Superior temporal gyrus (tissue), 1 donor: ENCODE measurements around the gene PIK3AP1.
"Not testable (repeated sequence)": the region's sequence is repeated elsewhere in the genome, so short reads cannot be mapped to it uniquely, and the experiment has no call there.

Experiments used
- DNase-seq: peaks from one replicate; pipeline ENCODE4 v3.0.0-alpha.2; 2016; ENCODE audit errors: extremely low spot score

PIK3AP1 gene

DNA sequence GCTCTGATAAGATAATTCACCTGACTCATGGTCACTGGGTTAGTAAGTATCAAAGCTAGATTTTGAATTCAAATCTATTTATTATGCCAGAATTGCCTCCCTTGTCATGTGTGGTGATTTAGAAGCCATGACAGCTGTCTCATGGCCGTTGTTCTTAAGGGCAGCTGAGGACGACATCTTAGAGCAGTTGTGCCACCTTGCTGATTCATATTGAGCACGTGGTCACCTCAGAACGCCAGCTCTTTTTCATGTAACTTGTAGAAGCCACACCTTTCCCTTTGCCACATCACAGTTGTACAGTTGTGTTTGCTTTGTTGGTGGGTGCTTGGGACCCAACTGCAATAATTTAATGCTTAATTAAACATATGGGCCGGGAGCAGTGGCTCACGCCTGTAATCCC lies 4.3 kb upstream of the PIK3AP1 start:
- no peak for DNase-seq

DNA sequence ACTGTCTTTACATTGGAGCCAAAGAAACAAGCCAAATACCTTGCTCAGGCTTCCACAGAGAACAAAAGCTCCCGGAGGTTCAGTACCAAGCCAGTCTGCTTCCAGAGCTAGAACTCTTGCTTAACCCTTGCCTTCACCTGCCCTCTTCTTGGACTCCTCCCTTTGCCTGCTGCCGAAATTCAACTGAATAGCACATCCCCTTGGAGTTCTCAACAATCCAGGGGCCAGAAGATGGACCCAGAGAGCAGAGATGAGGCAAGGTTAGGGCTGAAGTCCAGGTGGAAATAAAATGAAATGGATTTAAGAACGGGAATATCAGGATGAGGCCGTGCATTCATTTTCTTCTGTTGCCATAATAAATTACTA lies 876 bp upstream of the PIK3AP1 start:
- no peak for DNase-seq

DNA sequence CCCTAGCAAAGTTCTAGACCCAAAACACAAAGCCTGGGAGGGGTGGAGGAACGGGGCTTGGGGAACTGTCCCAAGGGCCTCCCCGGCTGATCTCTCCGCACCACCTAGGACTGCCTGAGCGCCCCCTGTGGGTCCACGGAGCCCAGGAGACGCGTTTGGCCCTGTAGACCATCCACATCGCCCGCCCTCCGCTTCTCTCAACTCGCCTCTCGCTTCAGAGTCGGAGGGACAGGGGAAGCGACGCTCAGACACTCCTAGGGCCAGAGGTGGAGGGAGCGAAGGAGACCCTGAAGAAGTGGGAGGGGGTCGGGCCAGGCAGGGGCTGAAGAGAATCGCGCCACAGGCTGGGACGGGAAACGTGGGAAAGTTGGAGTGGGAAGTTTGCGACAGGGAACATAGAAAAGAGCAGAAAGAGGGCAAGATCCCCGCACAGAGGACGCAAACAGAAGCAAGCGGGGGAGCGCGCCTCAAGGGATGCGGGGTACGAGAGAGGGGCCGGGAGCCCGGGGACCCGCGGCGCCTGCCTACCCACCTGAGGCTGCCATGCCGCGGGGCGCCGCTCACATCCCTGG lies 378 bp downstream of the PIK3AP1 start:
- no peak for DNase-seq

DNA sequence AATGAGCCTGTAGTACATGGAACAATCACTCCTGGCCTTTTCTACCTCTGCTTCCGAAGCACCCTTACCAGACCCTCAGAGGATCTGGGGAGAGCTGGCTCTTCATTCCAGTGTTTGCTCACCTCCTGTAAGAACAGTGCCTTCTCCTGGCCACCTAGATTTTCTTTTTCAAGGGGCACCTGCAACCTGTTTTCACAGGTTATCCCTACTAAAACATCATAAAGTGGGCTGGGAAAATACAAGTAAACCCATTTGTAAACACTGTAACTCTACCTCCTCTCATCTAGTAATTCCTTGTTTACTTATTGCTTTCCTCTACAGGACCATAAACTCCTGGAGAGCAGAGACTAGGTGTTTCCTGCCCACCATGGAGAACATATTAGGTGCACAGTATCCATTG lies 1.1 kb downstream of the PIK3AP1 start:
- no peak for DNase-seq

DNA sequence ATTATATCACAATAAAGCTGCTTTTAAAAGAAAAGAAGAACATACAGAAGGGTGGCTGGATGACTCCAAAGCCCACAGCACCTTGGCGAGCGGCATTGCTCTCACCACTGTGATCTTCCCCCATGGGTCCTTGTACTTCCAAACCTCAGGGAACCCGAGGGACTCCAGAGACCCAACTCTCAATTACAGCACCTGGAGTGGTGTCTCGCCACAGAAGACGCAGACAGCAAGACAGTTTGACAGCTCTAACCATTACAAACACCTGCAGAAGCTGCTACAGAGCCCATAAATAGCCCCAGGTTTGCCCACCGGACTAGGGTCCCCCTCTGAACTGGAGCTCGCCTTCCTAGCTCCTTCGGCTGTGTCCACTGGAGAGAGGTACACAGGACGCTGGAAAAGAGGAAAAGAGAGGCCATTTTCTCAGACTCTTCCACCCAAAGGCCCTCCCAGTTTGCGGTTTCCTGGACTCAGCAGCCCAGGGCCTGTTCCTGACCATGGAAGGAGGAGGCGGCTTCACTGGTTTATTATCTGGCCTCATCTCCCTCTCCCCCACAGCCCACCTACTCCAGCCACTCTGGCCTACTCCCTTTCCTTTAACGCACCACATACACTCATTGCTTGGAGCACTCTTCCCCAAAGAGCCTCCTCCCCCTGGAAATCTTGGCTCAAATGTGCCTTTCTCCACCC lies 1.9 kb downstream of the PIK3AP1 start:
- no peak for DNase-seq

DNA sequence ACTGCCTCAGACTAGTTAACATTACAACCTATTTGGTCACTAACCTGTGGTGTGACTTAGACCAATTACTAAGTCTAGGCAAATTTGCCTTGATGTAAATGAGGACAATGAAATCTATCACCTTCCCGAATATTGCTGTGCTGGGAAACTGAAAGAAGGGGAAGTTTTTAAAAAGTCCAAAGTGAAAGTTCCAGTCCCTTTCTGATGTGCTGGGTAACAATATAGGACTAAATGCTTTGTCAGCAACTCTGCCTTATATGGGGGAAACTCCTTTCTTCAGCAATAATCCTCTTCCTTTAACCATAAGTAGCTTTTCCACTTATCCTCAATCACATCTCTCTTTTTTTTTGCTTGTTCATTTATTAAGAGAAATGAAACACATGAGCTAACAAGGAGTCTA lies 3.9 kb downstream of the PIK3AP1 start:
- no peak for DNase-seq

DNA sequence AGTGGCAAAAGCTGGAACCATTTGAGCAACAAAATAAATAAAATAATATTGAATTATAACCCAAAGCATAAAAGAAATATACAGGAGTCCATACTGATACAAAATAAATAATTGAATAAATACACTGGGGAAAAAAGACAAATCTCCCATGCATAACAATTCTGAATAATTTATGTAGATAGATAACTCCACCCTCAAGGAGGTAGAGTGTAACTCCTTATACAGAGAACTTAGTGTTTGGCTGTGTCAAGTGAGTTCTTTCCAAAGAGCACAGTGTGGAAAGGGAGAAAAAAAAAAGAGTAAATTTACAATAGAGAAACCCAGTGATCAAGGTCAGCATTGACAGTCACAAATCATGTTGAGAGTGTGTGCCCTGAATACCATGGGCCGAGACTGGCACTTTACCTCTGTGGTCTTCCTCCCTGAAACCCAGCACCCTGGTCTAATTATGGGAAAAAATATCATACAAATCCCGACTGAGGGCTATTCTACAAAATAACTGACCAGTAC lies 5.5 kb downstream of the PIK3AP1 start:
- no peak for DNase-seq

DNA sequence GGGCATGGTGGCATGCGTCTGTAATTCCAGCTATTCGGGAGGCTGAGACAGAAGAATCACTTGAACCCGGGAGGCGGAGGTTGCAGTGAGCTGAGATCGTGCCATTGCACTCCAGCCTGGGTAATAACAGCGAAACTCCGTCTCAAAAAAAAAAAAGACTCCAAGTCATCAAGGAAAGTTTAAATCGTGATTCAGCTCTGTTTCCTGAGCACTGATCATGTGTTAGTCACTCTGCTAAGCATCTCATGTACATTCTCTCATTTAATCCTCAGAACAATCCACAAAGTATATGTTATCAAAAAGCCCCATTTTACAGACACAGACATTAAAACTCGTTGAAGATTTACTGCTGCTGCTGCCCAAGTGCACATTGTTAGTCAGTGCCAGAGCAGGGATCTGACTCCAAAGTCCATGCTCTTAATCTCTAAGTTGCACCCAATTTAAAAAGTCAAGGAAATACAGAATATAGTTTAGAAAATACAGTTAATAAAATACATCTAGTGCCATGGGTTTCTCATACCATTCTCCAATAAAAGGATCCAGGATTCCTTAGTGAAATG lies 6.2 kb downstream of the PIK3AP1 start:
- DNase-seq = no peak

DNA sequence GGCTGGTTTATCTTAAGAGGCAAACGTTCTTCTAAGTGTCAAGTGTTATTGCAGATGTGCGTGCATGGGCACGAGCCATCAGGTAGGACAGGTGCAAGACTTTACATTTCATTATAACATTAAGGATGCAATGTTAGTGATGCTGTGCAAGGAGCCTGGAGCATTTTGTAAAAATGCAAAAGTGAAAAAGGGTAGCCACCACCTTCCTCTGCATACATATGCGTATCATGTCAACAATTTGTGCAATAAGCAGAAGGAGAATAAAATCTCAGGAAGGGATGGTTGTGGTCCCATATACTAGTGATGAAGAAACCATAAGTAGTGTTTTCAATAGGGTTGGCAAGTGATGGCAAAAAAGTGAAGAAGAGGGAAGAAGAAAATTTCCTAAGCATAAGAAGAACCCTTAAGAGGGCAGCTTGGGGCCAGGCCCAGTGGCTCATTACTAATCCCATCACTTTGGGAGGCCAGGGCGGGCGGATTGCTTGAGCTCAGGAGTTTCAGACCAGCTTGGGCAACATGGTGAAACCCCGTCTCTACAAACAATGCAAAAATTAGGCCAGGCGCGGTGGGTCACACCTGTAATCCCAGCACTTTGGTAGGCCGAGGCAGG lies 7.5 kb downstream of the PIK3AP1 start:
- no peak for DNase-seq

DNA sequence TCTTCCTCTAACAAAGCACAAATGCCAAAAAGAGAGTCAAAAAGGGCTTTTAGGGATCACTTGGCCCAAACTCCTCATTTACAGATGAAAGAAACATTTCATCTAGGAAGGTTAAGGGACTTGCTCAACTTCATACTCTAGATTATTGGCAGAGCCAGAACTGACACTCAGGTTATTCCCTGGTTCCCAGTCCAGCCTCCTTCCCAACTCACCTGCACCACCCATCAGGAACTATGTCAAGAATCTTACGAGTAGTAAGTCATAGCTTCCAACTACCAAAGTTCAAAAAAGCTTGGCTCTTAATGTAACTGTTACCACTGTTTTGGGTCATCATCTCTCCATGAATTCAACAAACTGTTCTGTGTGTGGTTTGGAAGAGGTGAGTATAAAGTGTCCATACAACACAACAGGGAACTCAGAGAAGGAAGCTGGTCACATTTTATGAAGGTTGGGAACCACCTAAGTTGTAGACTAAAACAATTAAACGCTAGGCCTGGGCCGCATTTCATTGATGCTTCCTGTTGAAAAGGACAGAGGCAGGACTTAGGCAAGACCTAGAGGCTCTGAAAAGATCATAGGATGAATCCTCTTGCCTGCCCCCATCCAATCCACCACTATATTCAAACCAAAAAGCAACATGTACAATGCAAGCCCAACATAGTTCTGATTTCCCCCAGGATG lies 9.1 kb downstream of the PIK3AP1 start:
- DNase-seq = no peak

DNA sequence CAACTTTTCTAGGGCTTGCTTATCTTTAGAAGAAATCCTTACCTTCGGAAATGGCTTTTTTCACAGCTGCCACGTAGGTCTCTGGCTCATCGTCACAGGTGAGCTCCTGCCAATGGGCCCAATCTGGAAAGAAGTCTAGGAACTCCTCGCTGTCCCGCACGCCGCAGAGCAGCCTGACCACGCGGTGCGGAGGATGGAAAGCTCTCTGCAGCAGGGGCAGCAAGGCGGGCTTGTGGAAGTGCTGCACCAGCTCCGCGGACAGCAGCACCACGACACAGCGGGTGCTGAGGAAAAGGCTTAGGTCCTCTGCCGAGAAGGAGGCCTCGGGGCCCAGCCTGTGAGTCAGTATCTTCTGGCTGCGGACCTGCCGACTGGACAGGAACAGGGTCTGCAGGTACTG lies 10.8 kb downstream of the PIK3AP1 start:
- no peak for DNase-seq

DNA sequence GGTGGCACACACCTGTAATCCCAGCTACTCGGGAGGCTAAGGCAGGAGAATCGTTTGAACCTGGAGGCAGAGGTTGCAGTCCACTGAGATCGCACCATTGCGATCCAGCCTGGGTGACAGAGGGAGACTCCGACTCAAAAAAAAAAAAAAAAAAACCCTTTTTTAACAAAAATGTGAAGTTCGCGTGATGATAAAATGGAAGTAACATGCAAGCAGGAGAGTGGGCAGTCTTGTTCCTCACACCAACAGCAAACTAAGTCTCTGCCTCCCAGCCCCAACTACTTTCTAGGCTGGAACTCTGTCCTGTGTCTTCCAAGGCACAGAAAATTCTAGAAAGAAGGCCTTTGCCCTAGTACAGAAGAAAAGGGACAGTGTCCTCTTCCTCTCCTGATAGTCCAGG lies 11.3 kb downstream of the PIK3AP1 start:
- no peak for DNase-seq

DNA sequence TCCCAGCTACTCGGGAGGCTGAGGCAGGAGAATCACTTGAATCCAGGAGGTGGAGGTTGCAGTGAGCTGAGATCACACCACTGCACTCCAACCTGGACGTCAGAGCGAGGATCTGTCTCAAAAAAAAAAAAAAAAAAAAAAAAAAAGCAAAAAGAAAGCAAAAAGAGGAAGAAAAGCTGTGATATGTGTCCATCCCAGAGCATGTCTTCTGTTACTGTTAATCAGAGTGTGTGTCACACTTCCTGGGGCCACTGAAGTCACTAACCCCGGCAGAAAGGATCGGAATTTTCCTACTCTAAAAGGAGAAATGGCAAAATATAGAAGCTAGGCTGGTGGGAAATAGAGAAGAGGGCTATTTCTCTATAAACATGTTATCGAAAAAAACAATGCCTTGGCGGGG lies 11.9 kb downstream of the PIK3AP1 start:
- no peak for DNase-seq

DNA sequence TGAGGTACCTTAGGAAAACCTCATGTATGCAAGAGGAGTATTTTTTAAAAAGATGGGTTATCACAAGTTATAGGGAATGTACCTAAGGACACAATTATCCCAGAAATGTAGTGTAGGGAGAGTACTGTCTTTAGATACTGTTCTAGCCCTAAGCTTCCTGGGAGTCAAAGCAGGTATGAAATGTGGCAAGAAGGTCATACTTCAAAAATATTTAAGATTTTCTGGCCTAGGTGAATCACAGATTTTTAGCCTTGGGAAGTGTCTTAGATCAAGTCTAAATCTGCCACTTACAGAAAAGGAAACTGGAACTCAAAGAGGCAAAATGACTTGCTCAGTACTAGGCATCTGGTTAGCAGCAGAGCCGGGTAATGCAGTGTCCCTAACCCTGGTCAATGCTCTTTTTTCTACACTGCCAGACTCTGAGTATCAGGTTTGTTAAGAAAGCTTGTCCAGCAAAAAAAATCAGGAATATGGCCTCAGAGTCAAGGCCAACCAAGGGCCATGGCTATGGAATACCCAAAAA lies 13.9 kb downstream of the PIK3AP1 start:
- no peak for DNase-seq

DNA sequence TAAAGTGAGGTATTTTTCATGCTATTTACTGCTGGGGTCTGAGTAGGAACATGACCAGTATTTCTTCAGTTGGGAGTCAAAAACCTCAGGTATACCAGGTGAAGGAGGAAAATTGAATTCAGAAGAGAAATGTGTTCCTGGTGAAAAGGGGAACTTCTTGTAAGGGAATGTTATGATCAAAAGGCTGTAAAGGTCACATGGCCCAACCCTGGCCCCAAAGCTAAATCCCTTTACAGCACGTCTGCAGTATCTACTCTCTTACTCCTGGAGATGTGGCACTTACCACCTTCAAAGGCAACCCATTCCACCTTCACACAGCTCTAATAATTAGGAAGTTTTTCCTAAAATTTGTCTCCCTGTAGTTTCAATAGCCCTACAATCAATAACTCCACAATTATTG lies 15.2 kb downstream of the PIK3AP1 start:
- no peak for DNase-seq

DNA sequence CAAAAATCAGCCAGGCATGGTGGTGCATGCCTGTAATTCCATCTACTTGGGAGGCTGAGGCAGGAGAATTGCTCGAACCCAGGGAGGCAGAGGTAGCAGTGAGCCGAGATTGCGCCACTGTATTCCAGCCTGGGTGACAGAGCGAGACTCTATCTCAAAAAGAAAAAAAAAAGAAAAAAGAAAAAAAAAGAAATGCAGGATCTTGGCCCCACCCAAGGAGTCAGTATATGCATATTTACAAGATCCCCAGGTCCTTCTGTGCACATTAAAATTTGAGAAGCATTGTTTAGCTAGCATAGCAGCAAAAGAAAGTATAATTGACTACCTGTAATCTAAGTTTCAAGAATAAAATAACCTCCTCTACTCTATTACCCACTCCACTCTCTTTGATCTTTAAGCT lies 15.8 kb downstream of the PIK3AP1 start:
- no peak for DNase-seq

DNA sequence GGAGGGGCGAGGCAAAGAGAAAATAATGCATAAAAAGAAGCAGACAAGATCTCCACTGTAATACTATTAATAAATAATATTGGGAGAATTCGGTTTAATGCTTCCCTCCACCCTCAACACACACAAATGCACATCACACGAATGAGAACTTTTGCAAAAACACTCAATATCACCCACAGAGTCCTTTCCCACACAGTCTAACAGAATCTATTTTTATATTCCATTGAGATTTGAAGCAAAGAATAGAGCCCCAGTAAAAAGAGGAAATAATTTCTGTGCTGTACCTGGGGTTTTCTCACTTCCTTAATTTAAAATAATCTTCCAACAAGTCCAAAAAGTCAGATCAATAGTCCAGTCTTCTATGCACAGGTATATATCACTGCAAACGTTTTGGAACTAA lies 17.0 kb downstream of the PIK3AP1 start:
- no peak for DNase-seq

DNA sequence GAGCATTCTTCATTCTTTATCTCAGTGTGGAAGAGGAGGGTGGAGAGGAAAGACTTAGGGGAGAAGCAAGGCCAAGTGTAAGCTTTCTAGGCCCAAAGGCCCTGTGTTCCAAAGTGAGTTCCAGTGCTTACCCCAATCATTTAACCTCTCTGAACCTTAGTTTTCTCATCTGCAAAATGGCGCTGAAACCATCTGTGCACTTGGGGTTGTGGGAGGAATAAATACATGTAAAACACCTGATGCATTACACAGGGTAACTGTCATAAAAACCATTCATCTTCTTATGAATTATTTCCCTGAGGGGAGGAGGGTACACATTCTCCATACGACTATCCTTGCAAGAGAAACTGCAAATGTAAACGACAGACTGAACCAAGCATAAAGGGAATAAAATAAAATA lies 19.0 kb downstream of the PIK3AP1 start:
- DNase-seq = no peak

DNA sequence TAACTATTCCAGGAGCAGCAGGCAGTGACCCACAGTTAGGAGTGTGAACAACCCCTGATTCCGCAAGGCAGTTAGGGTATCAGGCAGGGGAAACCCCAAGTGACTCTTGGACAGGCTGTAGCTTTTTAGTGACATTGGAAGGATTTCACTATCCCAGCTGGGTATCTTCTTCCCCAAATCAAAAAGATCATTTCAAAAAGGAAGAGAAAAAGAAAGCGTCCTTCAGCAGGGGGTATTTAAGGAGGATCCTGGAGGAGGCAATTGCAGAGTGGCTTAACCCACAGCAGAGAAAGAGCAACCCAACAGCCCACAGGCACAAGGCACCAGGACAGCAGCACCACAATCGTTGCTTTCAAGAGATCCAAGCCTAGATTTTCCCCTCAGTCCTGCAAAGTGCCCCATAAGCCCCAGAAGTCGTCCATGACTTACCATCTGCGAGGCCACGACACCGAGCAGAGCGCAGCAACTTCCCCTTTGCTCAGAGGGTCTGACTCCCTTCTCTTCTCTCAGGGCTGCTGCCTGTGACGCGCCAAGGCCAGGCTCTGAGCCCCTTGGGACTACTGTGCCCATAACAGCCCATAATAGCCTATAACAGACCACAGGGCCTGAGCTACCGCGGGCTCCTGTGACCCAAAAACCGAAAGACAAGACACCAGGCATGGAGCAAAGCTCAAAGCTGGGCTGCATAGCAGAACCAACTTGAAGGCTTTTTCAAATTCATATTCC lies 19.8 kb downstream of the PIK3AP1 start:
- no peak for DNase-seq

DNA sequence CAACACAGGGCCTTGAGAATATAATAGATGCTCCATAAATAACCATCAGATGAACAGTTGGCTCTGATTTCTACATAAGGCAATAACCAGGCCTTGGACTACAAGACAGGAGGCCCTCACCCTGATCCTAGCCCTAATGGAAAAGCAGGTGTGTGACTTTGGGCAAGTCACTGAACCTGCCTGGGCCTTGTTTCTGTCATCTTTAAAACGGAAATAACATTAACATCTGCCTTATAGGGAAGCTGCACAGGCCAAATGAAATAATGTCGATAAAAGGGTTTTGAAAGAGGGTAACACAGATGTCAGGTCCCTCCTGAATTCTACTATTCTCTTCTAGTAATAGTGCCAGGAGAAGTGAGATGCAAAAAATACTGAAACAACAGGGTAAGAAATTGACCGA lies 20.7 kb downstream of the PIK3AP1 start:
- no peak for DNase-seq

DNA sequence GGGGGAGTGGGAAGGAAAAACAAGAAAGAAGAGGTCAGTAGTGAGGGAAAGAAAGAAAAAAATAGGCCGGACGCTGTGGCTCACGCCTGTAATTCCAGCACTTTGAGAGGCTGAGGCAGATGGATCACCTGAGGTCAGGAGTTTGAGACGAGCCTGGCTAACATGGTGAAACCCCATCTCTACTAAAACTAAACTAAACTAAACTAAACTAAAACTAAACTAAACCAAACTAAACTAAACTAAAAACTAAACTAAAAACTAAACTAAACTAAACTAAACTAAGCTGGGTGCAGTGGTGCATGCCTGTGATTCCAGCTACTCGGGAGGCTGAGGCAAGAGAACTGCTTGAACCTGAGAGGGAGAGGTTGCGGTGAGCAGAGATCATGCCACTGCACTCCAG lies 22.0 kb downstream of the PIK3AP1 start:
- not testable (repeated sequence) for DNase-seq

DNA sequence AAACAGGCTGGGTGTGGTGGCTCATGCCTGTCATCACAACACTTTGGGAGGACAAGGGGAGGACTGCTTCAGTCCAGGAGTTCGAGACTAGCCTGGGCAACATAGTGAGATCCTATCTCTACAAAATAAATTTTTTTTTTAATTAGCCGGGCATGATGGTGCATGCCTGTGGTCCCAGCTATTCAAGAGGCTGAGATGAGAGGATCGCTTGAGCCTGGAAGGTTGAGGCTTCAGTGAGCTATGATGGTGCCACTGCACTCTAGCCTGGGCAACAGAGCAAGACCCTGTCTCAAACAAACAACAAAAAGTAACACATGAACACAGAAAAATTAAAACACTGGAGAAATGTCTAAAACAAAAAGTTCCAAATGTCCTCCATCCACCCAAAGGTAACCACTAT lies 22.9 kb downstream of the PIK3AP1 start:
- no peak for DNase-seq
